NCI-H748 (cell line): Measurements from ENCODE around the gene EIF3M.

Source experiments
- DNase-seq: peaks from one replicate; lab custom pipeline; 2025; ENCODE audit not compliant: unreplicated experiment; lab: John Stamatoyannopoulos, UW

Gene EIF3M

DNA sequence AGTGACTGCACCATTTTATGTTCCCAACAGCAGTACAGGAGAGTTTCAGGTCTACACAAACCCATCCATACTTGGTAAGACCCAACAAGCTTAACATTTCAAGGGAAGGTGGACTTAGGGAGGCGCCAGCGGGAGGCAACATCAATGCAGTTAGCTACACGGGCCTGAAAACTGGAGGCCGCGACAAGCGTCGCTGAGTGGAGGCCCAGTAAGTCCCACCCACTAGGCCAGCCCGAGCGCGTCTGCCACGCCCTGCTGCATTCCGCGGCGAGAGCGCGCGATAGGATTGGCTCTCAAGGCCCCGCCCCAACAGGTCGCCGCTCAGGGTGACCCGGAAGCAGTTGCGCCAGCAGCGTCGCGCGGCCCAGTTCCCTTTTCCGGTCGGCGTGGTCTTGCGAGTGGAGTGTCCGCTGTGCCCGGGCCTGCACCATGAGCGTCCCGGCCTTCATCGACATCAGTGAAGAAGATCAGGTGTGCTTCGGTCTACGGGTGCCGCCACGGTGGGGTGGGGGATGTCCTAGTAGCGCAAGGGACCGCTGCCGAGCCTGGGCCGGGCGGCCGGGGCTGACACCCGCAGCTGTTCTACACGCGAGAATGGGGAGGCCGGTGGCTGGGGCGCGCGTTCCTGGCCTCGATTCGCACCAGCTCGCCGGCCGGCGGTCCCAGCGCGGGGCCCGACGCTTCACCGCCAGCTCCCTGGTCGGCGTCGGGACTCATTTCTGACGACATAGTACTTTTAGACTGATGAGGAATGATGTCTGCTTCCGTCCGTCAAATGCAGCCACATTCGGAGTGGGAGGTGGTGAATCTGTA lies at the start of gene EIF3M:
Gene EIF3M (plus strand): TSS at position 373 of the 813 bp plus-strand sequence. CDS start 57 bp downstream, at position 430.
- DNase-seq: peak; percentile 97

DNA sequence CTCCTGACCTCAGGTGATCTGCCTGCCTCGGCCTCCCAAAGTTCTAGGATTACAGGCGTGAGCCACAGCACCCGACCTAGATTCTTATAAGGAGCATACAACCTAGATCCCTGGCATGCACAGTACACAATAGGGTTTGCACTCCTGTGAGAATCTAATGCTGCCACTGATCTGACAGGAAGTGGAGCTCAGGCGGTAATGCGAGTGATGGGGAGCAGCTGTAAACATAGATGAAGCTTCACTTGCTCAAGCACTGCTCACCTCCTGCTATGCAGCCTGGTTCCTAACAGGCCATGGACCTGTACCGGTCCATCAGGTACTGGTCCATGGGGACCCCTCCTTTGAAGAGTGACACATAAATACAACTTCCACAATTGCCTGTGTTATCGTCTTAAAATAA lies 44.8 kb upstream of the EIF3M start:
- no peak for DNase-seq

DNA sequence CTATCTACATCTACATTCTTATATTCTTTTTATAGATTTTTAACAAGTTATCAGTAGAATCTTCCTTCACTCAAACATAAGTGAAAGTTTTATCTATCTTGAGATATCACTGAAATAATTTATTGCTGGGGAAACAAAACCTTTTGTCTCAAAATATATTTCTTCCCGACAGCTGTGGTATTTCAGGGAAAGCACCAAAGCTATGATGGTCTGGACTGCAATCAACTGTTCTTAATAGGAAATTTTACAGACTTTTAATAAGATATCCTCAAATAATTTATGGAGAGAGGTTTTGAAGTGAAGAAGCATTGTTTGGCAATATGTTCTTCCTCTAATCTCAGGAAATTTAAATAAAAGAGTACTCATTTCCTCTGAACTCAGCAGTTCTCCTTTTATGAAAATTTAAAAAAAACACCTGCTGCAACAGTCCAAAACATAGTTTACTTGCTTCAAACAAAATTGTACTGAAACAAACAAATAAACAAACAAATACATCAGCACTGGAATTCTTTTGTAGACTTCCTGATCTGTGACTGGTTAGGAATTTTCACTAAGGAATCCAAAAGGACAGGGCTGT lies 33.9 kb upstream of the EIF3M start:
- no peak for DNase-seq

DNA sequence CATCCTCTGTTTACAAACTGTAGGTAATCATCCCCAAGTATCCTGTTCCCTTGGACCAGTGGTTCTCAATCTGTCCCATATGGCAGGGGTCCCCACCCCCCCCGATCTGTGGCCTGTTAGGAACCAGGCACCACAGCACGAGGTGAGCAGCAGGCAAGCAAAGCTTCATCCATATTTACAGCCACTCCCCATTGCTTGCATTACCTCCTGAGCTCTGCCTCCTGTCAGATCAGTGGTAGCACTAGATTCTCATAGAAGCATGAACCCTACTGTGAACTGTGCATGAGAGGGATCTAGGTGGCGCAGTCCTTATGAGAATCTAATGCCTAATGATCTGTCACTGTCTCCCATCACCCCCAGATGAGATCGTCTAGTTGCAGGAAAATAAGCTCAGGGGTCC lies 33.4 kb upstream of the EIF3M start:
- DNase-seq: no peak

DNA sequence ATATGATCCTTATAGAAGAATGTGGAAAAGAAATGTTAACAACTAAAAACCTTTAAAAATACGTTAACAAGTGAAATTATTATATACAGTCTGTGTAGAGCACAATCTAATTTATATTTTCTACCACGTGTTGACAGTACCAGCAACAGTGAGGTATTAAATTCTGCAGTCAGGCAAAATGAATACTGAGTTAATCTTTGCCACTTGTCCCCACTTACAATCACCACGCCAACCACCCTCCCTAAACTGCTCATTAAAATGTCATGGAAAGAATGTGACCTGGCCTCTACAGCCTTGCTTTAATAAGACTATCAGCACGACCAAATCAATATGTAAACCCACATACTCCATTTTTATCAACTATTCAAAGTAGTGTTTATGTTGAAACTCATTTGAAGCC lies 28.5 kb upstream of the EIF3M start:
- DNase-seq: no peak

DNA sequence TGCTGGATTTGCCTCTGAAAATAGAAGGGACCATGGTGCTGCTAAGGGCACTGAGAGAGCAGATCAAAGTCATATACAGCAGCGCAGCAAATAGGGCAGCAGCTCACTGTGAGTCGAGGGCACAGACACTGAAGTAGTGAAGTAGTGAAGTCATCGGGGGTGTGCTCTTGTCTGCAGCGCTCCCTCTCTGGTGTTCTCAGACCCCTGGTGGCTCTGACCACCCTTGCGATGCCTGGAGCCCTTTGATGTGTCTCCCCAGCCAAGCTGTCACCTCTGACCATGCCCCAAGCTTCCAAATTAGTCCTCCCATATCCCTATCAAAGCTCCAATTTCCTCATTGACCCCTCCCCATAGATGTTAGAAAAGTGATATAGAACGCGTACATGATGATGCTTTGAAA lies 27.7 kb upstream of the EIF3M start:
- no peak for DNase-seq

DNA sequence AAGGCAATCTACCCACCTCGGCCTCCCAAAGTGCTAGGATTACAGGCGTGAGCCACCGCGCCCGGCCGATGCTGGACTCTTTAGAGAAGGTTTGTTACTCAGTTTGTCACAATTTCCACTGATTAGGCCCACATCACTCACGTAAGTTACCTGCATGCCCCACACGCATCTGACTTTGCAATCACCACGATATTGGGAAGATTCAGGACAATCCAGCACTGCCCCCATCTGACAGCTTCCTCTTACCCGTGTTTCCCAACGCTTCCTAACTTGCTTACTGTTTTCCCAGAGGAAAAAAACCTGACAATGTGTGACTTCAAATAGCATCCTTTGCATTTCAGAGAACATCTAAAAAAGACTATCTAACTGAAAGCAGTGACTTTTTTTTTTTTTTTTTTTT lies 21.8 kb upstream of the EIF3M start:
- no peak for DNase-seq

DNA sequence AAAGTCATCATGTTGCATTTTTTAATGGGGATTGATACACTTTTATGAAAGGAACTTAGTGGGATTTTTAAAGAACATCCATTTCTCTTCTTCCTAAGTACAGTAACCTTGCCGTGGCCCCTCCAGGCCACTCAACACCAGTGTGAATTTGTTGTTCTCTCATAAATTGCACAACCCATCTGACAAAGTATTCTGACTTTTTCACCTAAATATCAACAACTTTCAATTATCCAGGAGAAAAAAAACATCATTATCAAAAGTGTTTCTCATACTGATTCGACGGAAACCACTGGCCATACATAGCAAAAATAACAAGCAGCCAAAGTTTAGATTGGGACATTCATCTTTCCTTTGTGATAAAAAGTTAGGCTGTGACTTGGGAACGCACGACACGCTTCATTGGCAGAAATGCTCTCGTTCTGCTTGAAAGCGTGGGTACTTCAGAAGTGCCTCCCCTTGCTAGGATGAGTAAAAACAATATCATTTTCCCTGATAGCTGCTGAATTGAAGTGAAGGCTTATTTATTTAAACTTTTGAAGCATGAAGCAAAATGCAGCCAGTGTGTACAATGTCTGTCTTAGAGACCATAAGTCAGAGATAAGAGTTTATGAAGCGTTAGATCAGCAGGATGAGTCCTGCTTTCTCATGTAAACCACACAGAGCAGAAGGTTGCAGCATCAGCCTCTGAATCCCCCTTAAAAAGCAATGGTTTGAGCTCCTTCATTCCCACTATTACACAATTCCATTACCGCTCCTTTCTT lies 20.6 kb upstream of the EIF3M start:
- DNase-seq: no peak

DNA sequence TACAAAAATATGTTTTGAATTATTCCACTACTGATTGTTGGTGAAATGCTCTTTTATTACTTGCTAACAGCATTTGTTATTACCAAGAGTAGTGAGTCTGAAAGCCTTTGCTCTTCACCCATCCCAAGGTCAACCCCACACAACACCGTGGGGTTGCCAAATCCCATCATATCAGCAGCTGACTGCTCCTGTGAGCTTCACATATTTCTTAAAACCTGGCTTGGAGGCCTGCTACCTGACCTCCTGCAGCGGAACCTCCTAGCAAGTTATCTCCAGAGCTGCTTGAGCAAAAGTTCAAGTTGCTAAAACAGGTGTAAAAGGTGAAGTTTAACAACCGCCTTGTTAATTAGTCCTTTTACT lies 20.1 kb upstream of the EIF3M start:
- DNase-seq: no peak

DNA sequence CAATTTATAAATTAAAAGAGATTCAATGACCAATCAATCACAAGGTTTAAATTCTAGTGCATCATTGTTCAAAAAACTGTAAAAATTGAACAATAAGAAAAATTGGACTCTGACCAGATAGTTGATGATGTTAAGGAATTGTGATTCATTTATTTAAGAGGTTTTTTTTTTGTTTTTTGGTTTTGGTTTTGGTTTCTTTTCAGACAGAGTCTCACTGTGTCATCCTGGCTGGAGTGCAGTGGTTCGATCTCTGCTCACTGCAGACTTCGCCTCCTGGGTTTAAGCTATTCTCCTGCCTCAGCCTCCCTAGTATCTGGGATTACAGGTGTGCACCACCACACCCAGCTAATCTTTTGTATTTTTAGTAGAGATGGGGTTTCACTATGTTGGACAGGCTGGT lies 17.1 kb upstream of the EIF3M start:
- DNase-seq: no peak

DNA sequence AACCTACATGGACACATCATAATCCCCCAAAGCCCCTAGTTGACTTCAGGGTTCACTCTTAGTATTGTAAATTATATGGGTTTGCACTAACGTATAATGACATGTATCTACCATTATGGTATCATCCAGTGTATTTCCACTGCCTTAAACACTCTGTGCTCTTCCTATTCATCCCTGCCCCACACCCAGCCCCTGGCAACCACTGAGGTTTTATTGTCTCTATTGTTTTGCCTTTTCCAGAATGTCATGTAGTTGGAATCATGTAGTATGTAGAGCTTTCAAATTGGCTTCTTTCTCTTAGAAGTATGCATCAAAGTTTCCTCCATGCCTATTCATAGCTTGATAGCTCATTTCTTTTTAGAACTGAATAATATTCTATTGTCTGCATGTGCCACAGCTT lies 16.5 kb upstream of the EIF3M start:
- no peak for DNase-seq

DNA sequence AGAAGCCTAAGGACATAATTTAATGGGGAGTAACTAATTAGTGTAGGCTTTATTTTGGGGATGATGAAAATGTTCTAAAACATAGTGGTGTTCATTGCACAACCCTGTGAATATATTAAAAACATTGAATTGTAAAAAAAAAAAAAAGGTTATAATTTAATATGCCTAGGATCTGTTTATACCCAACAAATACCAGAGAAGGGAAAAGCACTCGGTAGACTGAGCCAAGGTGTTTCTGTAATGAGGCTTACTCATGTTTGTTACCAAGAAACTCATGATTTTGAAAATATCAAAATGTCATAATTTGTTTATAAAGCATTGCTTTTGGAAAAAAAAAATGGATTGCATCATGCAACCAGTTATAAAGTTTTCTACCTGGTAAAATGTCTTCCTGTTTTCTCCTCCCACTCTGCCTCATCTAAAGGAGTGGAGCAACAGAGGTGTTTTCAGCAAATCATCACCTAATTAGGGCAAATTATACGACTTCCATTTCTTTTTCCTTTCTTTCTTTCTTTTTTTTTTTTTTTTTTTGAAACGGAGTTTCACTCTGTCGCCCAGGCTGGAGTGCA lies 14.2 kb upstream of the EIF3M start:
- DNase-seq: no peak

DNA sequence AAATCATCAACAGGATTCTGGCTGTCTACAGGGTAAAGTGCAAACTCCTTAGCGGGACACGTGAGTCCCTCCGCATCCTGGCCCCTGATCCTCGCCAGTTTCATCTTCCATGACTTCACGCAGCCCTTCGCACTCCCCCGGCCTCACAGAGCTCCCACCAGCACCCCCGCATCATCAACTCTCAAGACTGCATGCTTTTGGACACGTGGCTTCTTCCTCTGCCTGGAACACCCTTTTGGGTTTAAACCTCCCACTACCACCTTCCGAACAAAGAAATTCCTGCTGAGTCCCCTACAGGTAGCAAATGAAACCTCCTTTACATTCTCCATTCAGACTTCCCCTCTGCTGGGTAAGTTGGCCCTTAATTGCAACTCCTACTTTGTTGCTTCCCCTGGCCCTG lies 12.6 kb upstream of the EIF3M start:
- no peak for DNase-seq

DNA sequence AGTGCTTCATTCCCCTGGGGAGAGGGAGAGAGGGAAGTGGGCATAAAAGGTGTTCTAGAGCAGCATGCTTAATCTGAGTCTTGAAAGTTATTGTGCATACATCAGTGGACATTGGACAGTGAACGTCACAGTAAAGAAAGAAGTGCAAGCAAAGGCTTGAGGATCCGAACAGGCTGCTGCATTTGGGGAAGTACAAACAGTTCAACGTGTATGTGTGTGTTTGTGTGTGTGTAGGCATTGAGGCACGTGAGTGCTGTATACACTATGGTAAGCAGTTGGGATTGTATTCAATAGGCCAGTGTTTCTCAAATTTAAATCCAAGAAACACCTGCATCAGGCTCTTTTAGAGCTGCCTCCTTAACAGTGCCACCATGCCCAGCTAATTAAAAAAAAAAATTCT lies 10.4 kb upstream of the EIF3M start:
- DNase-seq: no peak

DNA sequence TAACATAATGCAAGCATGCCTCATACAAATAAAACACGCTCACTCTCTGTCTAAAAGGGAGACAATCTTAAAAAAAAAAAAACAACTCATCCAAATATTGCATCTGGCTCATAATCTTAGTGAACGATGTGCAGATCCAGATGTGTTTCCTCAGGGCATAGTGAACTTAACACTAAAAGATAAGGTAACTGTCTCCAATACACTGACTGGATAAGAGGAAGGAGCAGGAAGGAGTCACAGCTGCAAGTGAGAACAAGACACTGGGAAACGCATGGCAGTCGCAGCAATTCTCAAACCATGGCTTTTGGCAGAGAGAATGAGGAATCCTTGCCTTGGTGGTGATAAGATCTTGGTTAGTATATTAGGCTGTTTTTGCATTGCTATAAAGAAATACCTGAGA lies 9.2 kb upstream of the EIF3M start:
- no peak for DNase-seq

DNA sequence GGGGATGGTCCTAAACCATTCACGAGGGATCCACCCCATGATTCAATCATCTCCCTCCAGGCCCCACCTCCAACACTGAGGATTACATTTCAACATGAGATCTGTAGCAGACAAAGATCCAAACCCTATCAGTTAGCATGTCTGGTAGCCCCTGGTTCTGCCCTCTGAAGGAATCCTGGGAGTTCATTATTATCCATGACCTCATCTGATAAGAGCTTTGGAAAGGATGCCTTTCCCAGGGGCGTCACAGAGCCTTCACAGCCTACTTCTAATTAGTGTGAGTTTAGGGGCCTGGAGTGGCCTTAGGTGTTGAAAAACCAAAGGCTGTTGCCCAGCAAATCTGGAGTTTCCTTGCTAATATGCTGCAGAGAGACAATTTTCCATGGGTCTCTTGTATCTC lies 8.6 kb upstream of the EIF3M start:
- DNase-seq: no peak

DNA sequence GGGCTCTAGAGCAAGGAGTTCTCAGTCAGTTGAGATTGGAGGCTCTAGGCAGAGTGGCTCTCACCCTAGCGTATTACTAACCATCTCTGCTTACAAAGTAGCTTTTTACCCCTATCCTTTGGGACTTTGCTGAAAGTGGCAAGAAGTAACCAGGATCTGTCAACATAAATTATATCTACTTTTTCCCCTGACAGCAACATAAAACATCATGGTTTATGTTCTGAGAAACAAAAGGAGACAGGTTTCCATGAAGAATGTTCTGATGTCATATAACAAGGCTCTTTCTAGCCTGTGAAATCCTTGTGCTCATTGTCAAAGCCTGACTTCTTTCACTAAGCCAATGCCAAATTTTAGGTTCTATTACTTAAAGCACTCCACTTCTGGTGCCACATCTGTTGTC lies 7.2 kb upstream of the EIF3M start:
- DNase-seq: no peak

DNA sequence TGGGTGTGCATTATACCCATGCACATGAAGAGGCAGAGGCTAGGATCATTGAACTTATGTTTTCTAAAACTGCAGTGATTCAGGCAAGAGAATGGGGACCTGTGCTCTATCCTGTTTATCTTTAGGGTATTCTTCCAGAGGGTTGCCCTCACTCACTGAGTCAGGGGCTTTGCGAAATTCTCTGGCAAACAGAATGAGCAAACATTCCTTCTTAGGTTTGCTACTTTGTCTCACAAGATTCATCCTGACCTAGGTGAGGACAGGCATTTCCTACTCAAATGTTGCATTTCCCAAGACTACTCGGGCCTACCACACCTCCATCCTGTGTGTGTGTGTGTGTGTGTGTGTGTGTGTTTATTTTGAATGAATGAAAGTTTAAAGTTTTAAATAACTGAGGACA lies 2.7 kb upstream of the EIF3M start:
- no peak for DNase-seq

DNA sequence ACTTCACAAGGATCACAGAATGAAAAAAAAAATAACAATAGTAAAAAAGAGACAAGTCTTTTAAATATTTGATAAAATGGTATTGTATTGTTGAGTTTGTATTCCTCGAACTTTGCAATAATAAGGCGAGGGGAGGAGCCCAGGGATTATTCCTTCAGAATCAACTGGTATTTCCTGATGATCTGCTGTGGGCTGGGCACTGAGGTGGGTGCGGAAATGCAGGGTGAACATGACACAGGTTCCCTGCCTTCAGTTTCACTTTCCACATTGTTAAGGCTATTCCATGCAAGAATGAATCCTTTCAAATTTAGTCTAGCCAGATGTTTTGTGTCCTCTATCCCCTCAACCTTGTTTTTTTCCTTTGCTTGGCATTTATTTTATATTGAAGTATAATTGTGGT lies 2.1 kb upstream of the EIF3M start:
- no peak for DNase-seq

DNA sequence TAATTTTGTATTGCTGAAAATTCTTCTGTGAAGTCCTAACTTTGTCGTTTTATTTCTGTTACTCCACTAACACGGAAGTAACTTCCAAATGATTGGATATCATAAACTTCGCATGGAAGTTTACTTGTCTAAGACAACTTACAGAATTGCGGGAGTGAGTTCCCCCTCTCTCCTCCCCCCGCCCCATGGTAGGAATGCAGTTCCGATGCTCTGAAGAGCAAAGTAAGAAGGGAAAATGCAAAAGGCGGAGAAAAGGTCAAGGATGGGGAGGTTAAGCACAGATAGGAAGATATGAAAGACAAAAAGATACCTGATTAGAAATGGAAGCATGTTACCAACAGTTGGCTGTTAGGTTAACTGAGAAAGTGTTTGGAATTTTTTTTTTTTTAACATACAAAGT lies 1.3 kb downstream of the EIF3M start:
- DNase-seq: no peak

DNA sequence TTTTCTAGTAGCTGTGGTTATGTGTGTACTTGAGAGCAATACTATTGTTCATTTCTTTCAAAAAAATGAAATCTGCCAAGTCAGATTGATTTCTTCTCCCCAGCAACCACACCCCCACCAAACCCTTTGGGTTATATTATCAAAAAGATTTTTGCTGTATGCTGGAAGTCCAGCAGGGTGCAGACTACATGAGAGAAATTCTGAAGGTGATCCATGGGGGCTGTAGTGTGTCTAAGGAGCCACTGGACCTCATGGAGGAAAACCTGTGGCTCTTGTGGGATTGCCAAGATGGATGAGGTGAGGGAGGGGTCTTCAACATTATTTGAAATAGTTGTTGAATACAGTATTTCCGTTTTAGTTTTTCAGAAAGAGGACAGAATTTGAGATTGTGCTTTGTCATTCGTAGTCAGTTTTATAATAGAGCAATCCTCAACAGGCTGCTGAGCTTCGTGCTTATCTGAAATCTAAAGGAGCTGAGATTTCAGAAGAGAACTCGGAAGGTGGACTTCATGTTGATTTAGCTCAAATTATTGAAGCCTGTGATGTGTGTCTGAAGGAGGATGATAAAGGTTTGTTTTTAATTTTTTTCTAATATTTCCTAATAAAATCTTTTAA lies 3.1 kb downstream of the EIF3M start:
- DNase-seq: no peak

DNA sequence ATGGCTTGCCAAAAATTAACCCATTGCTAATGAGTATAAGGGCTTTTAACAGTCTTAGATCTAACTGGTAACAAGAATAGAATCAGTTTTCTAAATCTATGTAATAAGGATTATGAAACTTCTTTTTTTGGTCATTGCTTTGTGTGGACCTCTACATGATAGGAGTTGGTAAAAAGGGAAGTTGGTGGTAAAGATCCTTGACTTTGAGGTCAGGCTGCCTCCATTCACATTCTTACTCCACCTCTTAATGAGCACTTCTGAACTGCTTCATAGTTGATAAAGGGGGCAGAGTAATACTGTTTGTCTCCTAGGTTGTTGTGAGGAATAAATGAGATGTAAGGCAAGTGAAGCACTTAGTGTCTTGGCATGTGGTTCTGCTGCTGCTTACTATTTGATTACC lies 10.6 kb downstream of the EIF3M start:
- DNase-seq: no peak
